H1 (cell line): ENCODE results near the gene SRGAP3. TPM values are rescaled to one million over a fixed set of nuclear protein-coding genes. Genes with fewer than 3 reads are reported as not detected.

Source experiments
- CTCF ChIA-PET: fragments of 300-600 bp; sonication (Branson Sonifier 250); formaldehyde crosslinking; loops from one replicate; lab custom pipeline; 2021; ENCODE audit not compliant: partially characterized antibody; lab: Charles Lee
- POLR2A ChIA-PET: fragments of 300-600 bp; sonication (Branson Sonifier 250); formaldehyde crosslinking; loops from one replicate; lab custom pipeline; 2021; ENCODE audit warnings: inconsistent platforms; ENCODE audit not compliant: partially characterized antibody; lab: Charles Lee
- DNase-seq, 2 experiments: peaks; one replicate each; pipeline versions ENCODE4 v3.0.0 to v3.0.0-alpha.2; 2010 to 2022; ENCODE audit warnings: low spot score in 2 of 2, low read depth in 1 of 2, mixed read lengths in 1 of 2
- FAIRE-seq: peaks from 2 replicates; lab custom pipeline; 2011; peaks lifted over from hg19 to GRCh38; lab: Jason Lieb, UNC
- H2AFZ ChIP-seq: 2 replicates; pipeline ENCODE4 v1.8.1; 2012; ENCODE audit warnings: low read length, inconsistent platforms
- H2AK5ac ChIP-seq: 2 replicates; pipeline ENCODE4 v1.6.1; 2013; ENCODE audit warnings: low read depth, low read length
- H2BK120ac ChIP-seq: replicated peaks from 2 replicates; pipeline ENCODE3; 2013; ENCODE audit warnings: low read depth, low read length, inconsistent platforms
- H2BK12ac ChIP-seq: 2 replicates; pipeline ENCODE4 v1.6.1; 2013; ENCODE audit warnings: low read depth, low read length
- H2BK15ac ChIP-seq: 2 replicates; pipeline ENCODE4 v1.6.1; 2013; ENCODE audit warnings: low read length
- H2BK20ac ChIP-seq: 2 replicates; pipeline ENCODE4 v1.6.1; 2013; ENCODE audit warnings: low read length
- H2BK5ac ChIP-seq: 2 replicates; pipeline ENCODE4 v1.6.1; 2013; ENCODE audit warnings: low read depth, low read length
- H3K14ac ChIP-seq: 2 replicates; pipeline ENCODE4 v1.6.1; 2013; ENCODE audit warnings: inconsistent platforms; ENCODE audit not compliant: insufficient read length
- H3K18ac ChIP-seq: 2 replicates; pipeline ENCODE4 v1.6.1; 2013; ENCODE audit warnings: low read length; ENCODE audit errors: extremely low read depth
- H3K23ac ChIP-seq: 2 replicates; pipeline ENCODE4 v1.6.1; 2013; ENCODE audit warnings: inconsistent platforms; ENCODE audit not compliant: insufficient read length
- H3K23me2 ChIP-seq: 2 replicates; pipeline ENCODE4 v1.6.1; 2013; ENCODE audit warnings: low read depth, low read length
- H3K27ac ChIP-seq: 2 replicates; pipeline ENCODE4 v1.6.1; 2011; ENCODE audit warnings: low read depth, low read length, inconsistent platforms
- H3K27me3 ChIP-seq, 4 experiments: replicated peaks in 1 of 4; 1 replicate in 1 of 4; 2 replicates in 3 of 4; pipeline versions ENCODE4 v1.6.1 to v1.8.1; 2011 to 2013; ENCODE audit warnings: low read length in 3 of 4, mild to moderate bottlenecking in 3 of 4, inconsistent platforms in 2 of 4, mixed read lengths in 2 of 4, moderate library complexity in 1 of 4; ENCODE audit not compliant: control insufficient read depth in 3 of 4, insufficient read depth in 3 of 4; ENCODE audit errors: extremely low read depth in 1 of 4
- H3K36me3 ChIP-seq, 4 experiments: 2 replicates each; pipeline versions ENCODE4 v1.6.1 to v1.8.1; 2011 to 2013; ENCODE audit warnings: mild to moderate bottlenecking in 4 of 4, low read length in 3 of 4, moderate library complexity in 2 of 4, control low read depth in 1 of 4, inconsistent platforms in 1 of 4; ENCODE audit not compliant: insufficient read depth in 4 of 4, control insufficient read depth in 2 of 4
- H3K4ac ChIP-seq: replicated peaks from 2 replicates; pipeline ENCODE3; 2013; ENCODE audit warnings: low read length, low read depth, mixed read lengths, inconsistent platforms; ENCODE audit not compliant: insufficient read length
- H3K4me1 ChIP-seq, 4 experiments: replicated peaks in 1 of 4; 1 replicate in 1 of 4; 2 replicates in 3 of 4; pipeline versions ENCODE4 v1.6.1 to v1.8.1; 2011 to 2013; ENCODE audit warnings: low read length in 3 of 4, inconsistent platforms in 2 of 4, mixed read lengths in 1 of 4; ENCODE audit not compliant: insufficient read depth in 4 of 4, control insufficient read depth in 3 of 4
- H3K4me2 ChIP-seq, 2 experiments: 2 replicates each; pipeline versions ENCODE4 v1.6.1 to v1.8.1; 2011 to 2013; ENCODE audit warnings: low read depth in 2 of 2, low read length in 2 of 2, control low read depth in 1 of 2, inconsistent platforms in 1 of 2, mild to moderate bottlenecking in 1 of 2; ENCODE audit not compliant: insufficient read depth in 1 of 2
- H3K4me3 ChIP-seq, 4 experiments: fragments of 200-600, 300-600 bp in 1 of 4; sonication (generic), shearing (Covaris generic), sonication (Bioruptor Twin) in 1 of 4; 2 replicates each; pipeline versions ENCODE4 v1.5.1 to v1.8.1; 2011 to 2016; ENCODE audit warnings: low read length in 4 of 4, low read depth in 3 of 4, control low read depth in 2 of 4, inconsistent platforms in 2 of 4, mild to moderate bottlenecking in 2 of 4, mixed read lengths in 1 of 4, moderate library complexity in 1 of 4; ENCODE audit not compliant: insufficient read depth in 2 of 4; ENCODE audit errors: extremely low read depth in 1 of 4
- H3K56ac ChIP-seq: replicated peaks from 2 replicates; pipeline ENCODE3; 2013; ENCODE audit warnings: low read depth, mild to moderate bottlenecking, mixed read lengths, low read length, inconsistent platforms; ENCODE audit not compliant: insufficient read length
- H3K79me1 ChIP-seq: 2 replicates; pipeline ENCODE4 v1.6.1; 2013; ENCODE audit warnings: low read depth, low read length, control low read depth
- H3K79me2 ChIP-seq, 2 experiments: 2 replicates each; pipeline versions ENCODE4 v1.6.1 to v1.8.1; 2012 to 2013; ENCODE audit warnings: low read length in 2 of 2, mild to moderate bottlenecking in 2 of 2, inconsistent platforms in 1 of 2; ENCODE audit not compliant: insufficient read depth in 2 of 2, control insufficient read depth in 1 of 2
- H3K9ac ChIP-seq, 4 experiments: replicated peaks in 1 of 4; 1 replicate in 1 of 4; 2 replicates in 3 of 4; pipeline versions ENCODE4 v1.6.1 to v1.8.1; 2011 to 2013; ENCODE audit warnings: low read depth in 3 of 4, low read length in 3 of 4, control low read depth in 2 of 4, mild to moderate bottlenecking in 2 of 4, moderate library complexity in 2 of 4, inconsistent platforms in 1 of 4; ENCODE audit errors: extremely low read depth in 1 of 4
- H3K9me3 ChIP-seq, 2 experiments: 2 replicates each; pipeline versions ENCODE4 v1.6.1 to v1.8.1; 2012 to 2013; ENCODE audit warnings: mild to moderate bottlenecking in 2 of 2, moderate library complexity in 2 of 2, control low read depth in 1 of 2, inconsistent platforms in 1 of 2, low read depth in 1 of 2, low read length in 1 of 2, mixed read lengths in 1 of 2; ENCODE audit not compliant: insufficient read depth in 2 of 2
- H4K20me1 ChIP-seq, 2 experiments: replicated peaks in 1 of 2; 2 replicates each; pipeline versions ENCODE3 to v1.8.1; 2011 to 2013; ENCODE audit warnings: inconsistent platforms in 2 of 2, low read length in 2 of 2, mild to moderate bottlenecking in 1 of 2; ENCODE audit not compliant: insufficient read depth in 2 of 2, control insufficient read depth in 1 of 2
- H4K5ac ChIP-seq: 2 replicates; pipeline ENCODE4 v1.6.1; 2013; ENCODE audit warnings: low read length, low read depth, mixed read lengths, inconsistent platforms; ENCODE audit not compliant: insufficient read length
- H4K8ac ChIP-seq: 2 replicates; pipeline ENCODE4 v1.8.0; 2013; ENCODE audit warnings: mild to moderate bottlenecking, moderate library complexity, low read length, inconsistent platforms; ENCODE audit not compliant: insufficient read depth; ENCODE audit errors: extremely low read depth
- H4K91ac ChIP-seq: replicated peaks from 2 replicates; pipeline ENCODE3; 2013; ENCODE audit warnings: low read length, mixed read lengths, inconsistent platforms; ENCODE audit not compliant: insufficient read length
- CBX5 ChIP-seq: fragments of 300-800, 300-1000 bp; sonication (generic); IDR thresholded peaks from 2 replicates; pipeline ENCODE4 v1.7.1; 2016; ENCODE audit warnings: antibody characterized with exemption, low read length, low read depth
- CTBP2 ChIP-seq: IDR thresholded peaks from 2 replicates; pipeline ENCODE4 v1.7.0; 2011; ENCODE audit warnings: borderline replicate concordance, mild to moderate bottlenecking, moderate library complexity, mixed read lengths, low read length; ENCODE audit not compliant: insufficient read depth, insufficient read length
- CTCF ChIP-seq, 3 experiments: IDR thresholded peaks; 1 replicate in 2 of 3; 2 replicates in 1 of 3; pipeline versions ENCODE4 v1.5.1 to v1.6.1; 2011; ENCODE audit warnings: low read length in 3 of 3, mild to moderate bottlenecking in 3 of 3, inconsistent platforms in 2 of 3, low read depth in 1 of 3, moderate library complexity in 1 of 3; ENCODE audit not compliant: insufficient read depth in 1 of 3; ENCODE audit errors: control extremely low read depth in 1 of 3
- EP300 ChIP-seq, 2 experiments: IDR thresholded peaks; 1 replicate in 1 of 2; 2 replicates in 1 of 2; pipeline ENCODE4 v1.6.1; 2011 to 2012; ENCODE audit warnings: low read depth in 2 of 2, low read length in 2 of 2, mild to moderate bottlenecking in 2 of 2, borderline replicate concordance in 1 of 2, inconsistent platforms in 1 of 2, moderate library complexity in 1 of 2
- GABPA ChIP-seq: IDR thresholded peaks from 2 replicates; pipeline ENCODE4 v1.6.1; 2011; ENCODE audit warnings: mild to moderate bottlenecking, low read length, moderate library complexity, borderline replicate concordance; ENCODE audit not compliant: insufficient read depth
- JUND ChIP-seq: IDR thresholded peaks from 2 replicates; pipeline ENCODE4 v1.6.1; 2011; ENCODE audit warnings: mild to moderate bottlenecking, improper control_type of control experiment, low read length
- RFX5 ChIP-seq: IDR thresholded peaks from 2 replicates; pipeline ENCODE4 v1.6.1; 2011; ENCODE audit warnings: low read depth, low read length, improper control_type of control experiment, borderline replicate concordance
- SP1 ChIP-seq: IDR thresholded peaks from 2 replicates; pipeline ENCODE4 v1.6.1; 2011; ENCODE audit warnings: low read depth, low read length
- SRF ChIP-seq: IDR thresholded peaks from 2 replicates; pipeline ENCODE4 v1.6.1; 2011; ENCODE audit warnings: mild to moderate bottlenecking, low read depth, low read length, moderate library complexity
- WGBS, 2 experiments: shearing (Covaris generic) in 1 of 2; methylation state at CpG; one replicate each; pipeline versions ENCODE4 v1.1.6 to v1.1.7; 2013 to 2015; ENCODE audit warnings: low lambda C conversion rate in 2 of 2, mixed read lengths in 2 of 2, inconsistent platforms in 1 of 2, low coverage in 1 of 2, missing lambda C conversion rate in 1 of 2; ENCODE audit not compliant: insufficient replicate concordance in 2 of 2, insufficient coverage in 1 of 2, insufficient read length in 1 of 2; ENCODE audit errors: extremely low coverage in 1 of 2, missing lambda C conversion rate in 1 of 2; 5-methylcytosine and 5-hydroxymethylcytosine counted together
- polyA plus RNA-seq, 7 experiments: library from polyadenylated mRNA; depleted of rRNA in 3 of 7; stranded (reverse) in 5 of 7; unstranded in 2 of 7; fragments of >200 nt in 5 of 7; fragments of 200-250 nt in 2 of 7; gene quantifications; 1 replicate in 5 of 7; 2 replicates in 1 of 7; 4 replicates in 1 of 7; pipeline versions ENCODE4 v1.2.1 to v1.2.3, GENCODE V29; 2011 to 2013; ENCODE audit warnings: missing spikeins in 2 of 7, mixed read lengths in 2 of 7
- total RNA-seq: library from RNA; stranded (reverse); fragmentation: NEBNext Ultra II Directional; extraction: Animal tissue kit (Norgen Biotek cat#: 25700); gene quantifications from 2 replicates; pipeline ENCODE4 v1.2.1, GENCODE V29; 2021

Gene SRGAP3
- total and polyA plus RNA-seq, 2 of the 8 experiments (the other 6 are each of a cell fraction or from before 2014, with no cell fraction given) = 5.8 to 11.4 TPM

GRCh38 chr3:9198899-9199335 is 50.5 kb downstream of the SRGAP3 start:
- Histone ChIP-seq H3K36me3 (no peaks in the 10 kb centered on the region), H4K8ac (no peak overlapping the region), H3K23me2 (no peaks in the 10 kb centered on the region), H3K27me3 (no peaks in the 10 kb centered on the region), H3K56ac (no peak overlapping the region), H4K91ac (peak overlapping the region; percentile 15), H3K27ac (no peak overlapping the region), H3K23ac (no peak overlapping the region), H2AK5ac (no peak overlapping the region), H2AFZ (no peak overlapping the region), H3K4me3 (no peak overlapping the region; a peak in 1 of 8 replicates), H3K4me1 (peaks cover 3 to 18% (median 6%) of the 10 kb centered on the region in 4 experiments; a peak in 4 of 7 replicates), H2BK5ac (peak overlapping the region; percentile 13; the same call in 1 of the 2 replicates), H3K79me2 (no peaks in the 10 kb centered on the region), H3K4me2 (peak overlapping the region in 1 of 2 experiments; percentile 56; a peak in 1 of 4 replicates), H2BK12ac (no peak overlapping the region), H2BK15ac (0 out of 2 replicates have a peak overlapping the region, but pooled peaks have one; percentile 25), H3K9ac (no peak overlapping the region), H2BK20ac (0 out of 2 replicates have a peak overlapping the region, but pooled peaks have one; percentile 13), H4K5ac (no peak overlapping the region), H3K14ac (no peak overlapping the region), H2BK120ac (no peak overlapping the region), H4K20me1 (no peaks in the 10 kb centered on the region), H3K9me3 (no peaks in the 10 kb centered on the region), H3K4ac (peak overlapping the region; percentile 1), H3K79me1 (no peaks in the 10 kb centered on the region), H3K18ac (peak overlapping the region; percentile 51; the same call in 1 of the 2 replicates)
- FAIRE-seq (no peak), DNase-seq (no peak)
- ChIA-PET CTCF (interaction anchor here (0.6 kb wide), 1 partner anchor 131 kb away, joined by 3 read pairs; no protein-coding TSS in a partner anchor), POLR2A (no interaction called here)
- 83% methylated on average over 10 of the region's 10 CpGs; no CpG with 5 or more reads in 1 of the 2 experiments for WGBS, 2 experiments
- TF ChIP-seq CBX5 (no peak), JUND (no peak), CTCF (IDR thresholded peaks at IDR 0.05; ENCODE audit: control extremely low read depth in 1 of 3, insufficient read depth in 1 of 3, low read depth in 1 of 3, low read length in 3 of 3) (no peak), SRF (no peak), RFX5 (no peak), EP300 (IDR thresholded peaks at IDR 0.05; ENCODE audit: borderline replicate concordance in 1 of 2, low read depth in 2 of 2, low read length in 2 of 2) (no peak), SP1 (no peak), CTBP2 (no peak), GABPA (no peak)
